ENCODE results near the gene TTC27. TPM values are rescaled to one million over a fixed set of nuclear protein-coding genes. Genes with fewer than 3 reads are reported as not detected.
A peak's percentile ranks its signal among the peaks of the same experiment; 100 is the strongest.

The TTC27 gene
- total RNA-seq, 1 donor from 2014 or later, result 7.5 TPM

DNA sequence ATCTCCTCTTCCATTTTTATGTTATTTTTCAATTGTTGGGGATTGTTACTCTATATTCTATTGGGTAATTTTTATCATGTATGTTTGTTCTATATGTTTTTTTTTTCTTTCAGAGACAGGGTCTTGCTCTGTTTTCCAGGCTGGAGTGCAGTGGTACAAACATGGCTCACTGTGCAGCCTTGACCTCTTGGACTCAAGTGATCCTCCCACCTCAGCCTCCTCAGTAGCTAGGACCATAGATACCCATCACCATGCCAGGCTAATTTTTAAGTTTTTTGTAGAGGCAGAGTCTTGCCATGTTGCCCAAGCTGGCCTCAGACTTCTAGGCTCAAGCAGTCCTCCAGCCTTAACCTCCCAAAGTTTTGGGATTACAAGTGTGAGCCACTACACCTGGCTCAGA, 88.7 kb downstream of the TTC27 start:
- Histone ChIP-seq H3K36me3 (peaks cover 3% of the 10 kb centered on the region), H3K4me1 (peaks cover 71% of the 10 kb centered on the region), H3K9me3 (replicated peaks) (no peaks in the 10 kb centered on the region), H3K27me3 (ENCODE audit: low read depth) (no peaks in the 10 kb centered on the region), H3K27ac (replicated peaks) (peak overlapping the region; percentile 82), H3K4me3 (no peak overlapping the region)
- intact Hi-C loops (cut with micrococcal nuclease), result no loop called here
- no peak for DNase-seq
- TF ChIP-seq, protein P1, sequence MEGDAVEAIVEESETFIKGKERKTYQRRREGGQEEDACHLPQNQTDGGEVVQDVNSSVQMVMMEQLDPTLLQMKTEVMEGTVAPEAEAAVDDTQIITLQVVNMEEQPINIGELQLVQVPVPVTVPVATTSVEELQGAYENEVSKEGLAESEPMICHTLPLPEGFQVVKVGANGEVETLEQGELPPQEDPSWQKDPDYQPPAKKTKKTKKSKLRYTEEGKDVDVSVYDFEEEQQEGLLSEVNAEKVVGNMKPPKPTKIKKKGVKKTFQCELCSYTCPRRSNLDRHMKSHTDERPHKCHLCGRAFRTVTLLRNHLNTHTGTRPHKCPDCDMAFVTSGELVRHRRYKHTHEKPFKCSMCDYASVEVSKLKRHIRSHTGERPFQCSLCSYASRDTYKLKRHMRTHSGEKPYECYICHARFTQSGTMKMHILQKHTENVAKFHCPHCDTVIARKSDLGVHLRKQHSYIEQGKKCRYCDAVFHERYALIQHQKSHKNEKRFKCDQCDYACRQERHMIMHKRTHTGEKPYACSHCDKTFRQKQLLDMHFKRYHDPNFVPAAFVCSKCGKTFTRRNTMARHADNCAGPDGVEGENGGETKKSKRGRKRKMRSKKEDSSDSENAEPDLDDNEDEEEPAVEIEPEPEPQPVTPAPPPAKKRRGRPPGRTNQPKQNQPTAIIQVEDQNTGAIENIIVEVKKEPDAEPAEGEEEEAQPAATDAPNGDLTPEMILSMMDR (IDR thresholded peaks at IDR 0.05; ENCODE audit: borderline replicate concordance), result no peak

DNA sequence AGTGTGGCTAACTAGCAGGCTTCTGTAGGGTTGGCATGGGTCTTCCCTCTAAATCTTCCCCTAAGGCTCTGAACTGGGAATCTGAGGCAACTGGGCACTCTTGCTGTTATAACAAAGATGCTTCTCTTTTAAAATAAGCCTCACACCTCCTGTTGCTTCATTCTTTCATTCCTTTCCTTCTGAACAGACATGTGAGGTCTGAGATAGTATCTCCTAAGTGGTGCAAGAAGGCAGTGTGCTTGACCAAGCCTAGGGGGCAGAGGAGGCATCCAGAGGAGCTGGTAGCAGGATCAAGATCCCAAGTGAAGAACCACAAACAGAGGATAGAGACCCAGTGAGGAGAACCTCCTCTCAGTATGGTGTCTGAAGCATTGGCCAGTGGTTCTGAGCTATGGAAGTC, 90.9 kb downstream of the TTC27 start:
- H3K27me3 ChIP-seq (ENCODE audit: low read depth), result no peaks in the 10 kb centered on the region
- H3K4me3 ChIP-seq, result no peak overlapping the region
- no peaks in the 10 kb centered on the region for H3K9me3 ChIP-seq (replicated peaks)
- intact Hi-C loops (cut with micrococcal nuclease), result no loop called here
- peaks cover 62% of the 10 kb centered on the region for H3K4me1 ChIP-seq
- H3K36me3 ChIP-seq, result peaks cover 3% of the 10 kb centered on the region
- TF ChIP-seq, protein P1 (IDR thresholded peaks at IDR 0.05; ENCODE audit: borderline replicate concordance), result no peak
- no peak for DNase-seq
- peak overlapping the region; percentile 89 for H3K27ac ChIP-seq (replicated peaks)

DNA sequence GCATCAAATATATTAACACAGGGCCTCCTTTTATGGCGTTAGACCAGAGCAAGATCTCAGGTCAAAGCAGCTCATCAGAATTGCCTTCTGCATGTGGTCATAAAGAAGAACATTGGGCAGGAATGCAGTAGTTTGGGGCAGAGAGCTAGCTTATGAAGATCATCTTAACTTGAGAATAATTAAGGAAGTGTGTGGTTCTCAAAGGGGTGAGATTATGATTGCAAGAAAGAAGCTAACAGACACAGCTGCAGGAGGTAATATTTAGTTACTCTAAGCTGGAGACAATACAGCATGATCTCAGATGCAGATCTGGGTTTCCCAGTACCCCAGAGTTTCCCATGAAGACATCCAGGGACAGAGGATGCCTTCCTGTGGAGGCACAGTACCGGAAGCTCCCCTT, 91.6 kb downstream of the TTC27 start:
- H3K27ac ChIP-seq (replicated peaks), result peak overlapping the region; percentile 89
- H3K4me1 ChIP-seq, result peaks cover 62% of the 10 kb centered on the region
- no peaks in the 10 kb centered on the region for H3K9me3 ChIP-seq (replicated peaks)
- H3K36me3 ChIP-seq, result no peaks in the 10 kb centered on the region
- DNase-seq, result no peak
- H3K4me3 ChIP-seq, result no peak overlapping the region
- no peaks in the 10 kb centered on the region for H3K27me3 ChIP-seq (ENCODE audit: low read depth)
- TF ChIP-seq, protein P1 (IDR thresholded peaks at IDR 0.05; ENCODE audit: borderline replicate concordance), result no peak
- intact Hi-C loops (cut with micrococcal nuclease), result no loop called here

DNA sequence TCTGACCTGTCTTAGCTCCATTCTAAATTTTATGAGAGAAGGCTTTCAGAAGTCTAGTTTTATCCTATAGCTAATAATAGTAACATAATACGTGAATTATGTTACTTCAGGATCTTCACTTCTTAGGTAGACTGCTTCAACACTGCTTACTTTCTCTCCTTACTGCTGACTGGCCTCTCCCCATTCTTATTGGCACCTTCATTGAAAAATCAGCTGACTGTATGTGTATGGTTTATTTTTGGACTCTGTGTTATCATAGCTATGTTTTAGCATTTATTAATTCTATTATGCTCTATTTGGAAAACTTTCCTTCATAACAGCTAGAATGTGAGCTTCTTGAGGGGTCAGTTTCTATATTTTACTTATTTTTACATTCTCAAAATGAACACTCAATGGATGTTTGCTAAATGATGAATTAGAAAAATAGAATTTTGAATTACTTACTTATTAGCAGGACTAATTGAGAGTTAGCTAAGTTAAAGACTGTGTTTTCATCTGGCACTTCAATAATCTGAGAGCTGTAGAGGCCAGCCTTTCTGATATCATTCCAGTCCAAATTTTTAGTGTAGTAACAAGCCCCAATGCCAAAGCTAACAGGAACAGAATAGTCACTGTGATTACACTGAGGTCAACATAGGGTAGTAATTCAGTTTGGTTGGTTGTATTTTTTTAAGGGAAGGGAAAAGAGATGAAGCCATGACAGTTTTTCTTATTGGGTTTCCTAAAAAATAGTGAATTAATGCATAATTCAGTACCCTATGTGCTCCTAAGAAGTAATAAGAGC, 92.3 kb downstream of the TTC27 start:
- intact Hi-C loops (cut with micrococcal nuclease), result no loop called here
- Histone ChIP-seq H3K4me1 (peaks cover 58% of the 10 kb centered on the region), H3K27me3 (ENCODE audit: low read depth) (no peaks in the 10 kb centered on the region), H3K4me3 (peak overlapping the region; percentile 4), H3K27ac (replicated peaks) (peak overlapping the region; percentile 89), H3K9me3 (replicated peaks) (no peaks in the 10 kb centered on the region), H3K36me3 (no peaks in the 10 kb centered on the region)
- no peak for DNase-seq
- TF ChIP-seq, protein P1 (IDR thresholded peaks at IDR 0.05; ENCODE audit: borderline replicate concordance), result no peak

DNA sequence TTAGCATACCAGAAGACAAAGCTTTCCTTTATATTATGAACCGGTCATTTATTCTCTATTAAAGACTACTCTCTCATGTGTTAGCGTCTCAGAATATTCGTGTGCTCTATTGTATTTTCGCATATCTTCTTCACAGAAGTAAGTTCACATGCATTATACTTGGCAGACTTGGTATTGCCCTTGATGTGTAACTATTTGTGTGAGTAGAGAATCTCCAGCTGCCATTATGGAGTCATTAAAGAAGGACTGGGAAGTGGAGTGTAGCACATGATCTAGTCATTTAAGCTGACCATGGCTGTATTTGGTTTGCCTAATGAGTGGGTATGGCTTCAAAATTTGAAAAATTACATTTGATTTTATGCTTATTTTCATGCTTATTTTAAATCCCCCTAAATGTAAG, 92.9 kb downstream of the TTC27 start:
- TF ChIP-seq, protein P1 (IDR thresholded peaks at IDR 0.05; ENCODE audit: borderline replicate concordance), result no peak
- Histone ChIP-seq H3K4me1 (peaks cover 51% of the 10 kb centered on the region), H3K4me3 (no peak overlapping the region), H3K9me3 (replicated peaks) (no peaks in the 10 kb centered on the region), H3K27me3 (ENCODE audit: low read depth) (no peaks in the 10 kb centered on the region), H3K36me3 (peaks cover 3% of the 10 kb centered on the region), H3K27ac (replicated peaks) (peak overlapping the region; percentile 89)
- no peak for DNase-seq
- intact Hi-C loops (cut with micrococcal nuclease), result no loop called here
